A673 (cell line): ENCODE measurements around the gene GRIN3B. TPM values are rescaled to one million over a fixed set of nuclear protein-coding genes. Genes with fewer than 3 reads are reported as not detected.

Experiments
- BruUV-seq: library from RNA; stranded (reverse); fragments of 400-500 nt; replicated peaks from 2 replicates; lab custom pipeline; 2021; lab: Mats Ljungman, UMichigan
- CTCF ChIA-PET: fragments of 300-600 bp; sonication (Branson Sonifier 250); formaldehyde crosslinking; loops from one replicate; lab custom pipeline; 2022; ENCODE audit warnings: antibody characterized with exemption; lab: Charles Lee
- POLR2A ChIA-PET: fragments of 300-600 bp; sonication (Branson Sonifier 250); formaldehyde crosslinking; loops from one replicate; lab custom pipeline; 2022; ENCODE audit warnings: antibody characterized with exemption; ENCODE audit not compliant: low non-redundant PET; lab: Charles Lee
- DNase-seq: peaks from one replicate; pipeline ENCODE4 v3.0.0-alpha.2; 2015; ENCODE audit warnings: low spot score
- H3K27ac ChIP-seq: fragments of 200-600 bp; sonication (generic); 2 replicates; pipeline ENCODE4 v1.5.1; 2016; ENCODE audit warnings: mixed run types, low read depth, mild to moderate bottlenecking, mixed read lengths, antibody characterized with exemption, low read length; ENCODE audit not compliant: poor library complexity, severe bottlenecking
- H3K27me3 ChIP-seq: fragments of 200-600 bp; sonication (generic); replicated peaks from 2 replicates; pipeline ENCODE4 v1.6.1; 2017; ENCODE audit warnings: mixed run types, low read depth, mild to moderate bottlenecking, mixed read lengths, antibody characterized with exemption, low read length; ENCODE audit not compliant: insufficient read depth, poor library complexity
- H3K36me3 ChIP-seq: fragments of 200-600 bp; sonication (generic); 2 replicates; pipeline ENCODE4 v1.6.1; 2016; ENCODE audit warnings: mixed run types, mild to moderate bottlenecking, mixed read lengths, antibody characterized with exemption, low read length; ENCODE audit not compliant: insufficient read depth, poor library complexity, severe bottlenecking
- H3K4me1 ChIP-seq: fragments of 200-600 bp; sonication (generic); 2 replicates; pipeline ENCODE4 v1.6.1; 2017; ENCODE audit warnings: mixed run types, mild to moderate bottlenecking, mixed read lengths, antibody characterized with exemption, low read length; ENCODE audit not compliant: insufficient read depth, poor library complexity, severe bottlenecking
- H3K4me3 ChIP-seq: fragments of 200-600 bp; sonication (generic); 2 replicates; pipeline ENCODE4 v1.5.1; 2016; ENCODE audit warnings: low read depth, mixed run types, mild to moderate bottlenecking, mixed read lengths, low read length; ENCODE audit not compliant: poor library complexity, severe bottlenecking
- H3K9me3 ChIP-seq: fragments of 200-600 bp; sonication (generic); 2 replicates; pipeline ENCODE4 v1.6.1; 2016; ENCODE audit warnings: mixed run types, low read depth, mild to moderate bottlenecking, mixed read lengths, antibody characterized with exemption, low read length; ENCODE audit not compliant: poor library complexity, severe bottlenecking
- CTCF ChIP-seq: fragments of 300-800, 200-600 bp; sonication (generic); conservative IDR thresholded peaks from 2 replicates; pipeline ENCODE4 v1.5.1; 2017; ENCODE audit warnings: low read depth, mild to moderate bottlenecking, antibody characterized with exemption, low read length, moderate library complexity, mixed read lengths
- EZH2 ChIP-seq: fragments of 200-600 bp; sonication (generic); IDR thresholded peaks from 2 replicates; pipeline ENCODE4 v1.6.1; 2017; ENCODE audit warnings: borderline replicate concordance, low read depth, mild to moderate bottlenecking, mixed read lengths, antibody characterized with exemption, low read length; ENCODE audit not compliant: poor library complexity, severe bottlenecking
- intact Hi-C: fragments of 100-400 bp; cut with micrococcal nuclease; formaldehyde crosslinking; loops from one replicate; pipeline ENCODE4 v1.10.0; 2022; ENCODE audit not compliant: unreplicated experiment
- total RNA-seq: library from RNA; stranded (reverse); gene quantifications from 2 replicates; pipeline ENCODE4 v1.2.3, GENCODE V29; 2021

Gene GRIN3B
- total RNA-seq, 1 experiment from 2014 or later, result not detected

GRCh38 chr19:1006711-1007398 is 6.6 kb downstream of the GRIN3B start:
- H3K27ac ChIP-seq, result no peak overlapping the region
- BruUV-seq, result no TSS peak
- no peaks in the 10 kb centered on the region for H3K9me3 ChIP-seq
- POLR2A ChIA-PET, result no interaction called here
- peaks cover 24% of the 10 kb centered on the region for H3K36me3 ChIP-seq
- CTCF ChIA-PET, result interaction anchor here (0.6 kb wide), 1 partner anchor 106 kb away, joined by 3 read pairs; no protein-coding TSS in a partner anchor
- intact Hi-C loops, result no loop called here
- no peaks in the 10 kb centered on the region for H3K27me3 ChIP-seq
- no peak for DNase-seq
- no peak for TF ChIP-seq CTCF
- no peak for TF ChIP-seq EZH2
- H3K4me3 ChIP-seq, result no peak overlapping the region
- peaks cover 16% of the 10 kb centered on the region for H3K4me1 ChIP-seq

GRCh38 chr19:1007399-1008251 is 7.4 kb downstream of the GRIN3B start:
- Histone ChIP-seq H3K4me1 (peaks cover 16% of the 10 kb centered on the region), H3K4me3 (no peak overlapping the region), H3K9me3 (no peaks in the 10 kb centered on the region), H3K27ac (no peak overlapping the region), H3K27me3 (no peaks in the 10 kb centered on the region), H3K36me3 (peaks cover 32% of the 10 kb centered on the region)
- ChIA-PET CTCF (interaction anchor here (0.6 kb wide), 1 partner anchor 107 kb away, joined by 3 read pairs; no protein-coding TSS in a partner anchor), POLR2A (no interaction called here)
- BruUV-seq, result no TSS peak
- TF ChIP-seq CTCF (no peak), EZH2 (no peak)
- DNase-seq, result no peak
- intact Hi-C loops, result no loop called here

GRCh38 chr19:1008268-1009040 is 8.2 kb downstream of the GRIN3B start:
- DNase-seq, result no peak
- no TSS peak for BruUV-seq
- no peaks in the 10 kb centered on the region for H3K27me3 ChIP-seq
- ChIA-PET CTCF (no interaction called here), POLR2A (no interaction called here)
- intact Hi-C loops, result no loop called here
- no peaks in the 10 kb centered on the region for H3K9me3 ChIP-seq
- TF ChIP-seq EZH2, result no peak
- no peak for TF ChIP-seq CTCF
- H3K36me3 ChIP-seq, result peaks cover 37% of the 10 kb centered on the region
- H3K4me3 ChIP-seq, result no peak overlapping the region
- peak overlapping the region; percentile 49 for H3K27ac ChIP-seq
- peaks cover 16% of the 10 kb centered on the region for H3K4me1 ChIP-seq
